Measurements from ENCODE around the gene ZBTB43.
"Not testable (repeated sequence)": the region's sequence is repeated elsewhere in the genome, so short reads cannot be mapped to it uniquely, and the experiment has no call there.

ZBTB43 gene

DNA sequence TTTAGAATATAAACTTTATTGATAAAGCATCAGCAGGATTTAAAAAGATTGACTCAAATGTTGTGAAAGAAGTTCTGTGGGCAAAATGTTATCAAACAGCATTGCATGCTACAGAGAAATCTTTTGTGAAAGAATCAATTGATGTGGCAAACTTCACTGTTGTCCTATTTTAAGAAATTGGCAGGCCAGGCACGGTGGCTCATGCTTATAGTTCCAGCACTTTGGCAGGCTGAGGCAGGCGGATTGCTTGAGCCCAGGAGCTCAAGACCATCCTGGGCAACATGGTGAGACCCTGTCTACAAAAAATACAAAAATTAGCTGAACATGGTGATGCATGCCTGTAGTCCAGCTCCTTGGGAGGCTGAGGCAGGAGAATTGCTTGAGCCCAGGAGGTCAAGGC is 17.4 kb downstream of the ZBTB43 start:
- no peaks in the 10 kb centered on the region for H3K27me3 ChIP-seq (replicated peaks in 2 of 5; ENCODE audit: control insufficient read depth in 4 of 5, insufficient read depth in 5 of 5, low read length in 4 of 5)
- 100% methylated on average over 1 of the region's 2 CpGs for WGBS (ENCODE audit: insufficient coverage)
- POLR2A ChIA-PET, result no interaction called here
- H3K4me3 ChIP-seq (ENCODE audit: control insufficient read depth in 1 of 7, extremely low read depth in 1 of 7, insufficient read depth in 4 of 7, low read depth in 2 of 7, low read length in 6 of 7), result no peak overlapping the region
- no peaks in the 10 kb centered on the region for H3K4me1 ChIP-seq (ENCODE audit: control extremely low read depth in 1 of 4, control insufficient read depth in 4 of 4, insufficient read depth in 4 of 4, low read length in 3 of 4)
- H3K27ac ChIP-seq (ENCODE audit: insufficient read depth in 1 of 2, low read depth in 1 of 2, low read length in 2 of 2, poor library complexity in 1 of 2, severe bottlenecking in 2 of 2), result no peak overlapping the region
- peaks cover 3 to 32% (median 20%) of the 10 kb centered on the region in 5 experiments for H3K9me3 ChIP-seq (ENCODE audit: control extremely low read depth in 1 of 5, control insufficient read depth in 4 of 5, insufficient read depth in 2 of 5, low read depth in 1 of 5, low read length in 4 of 5)
- CTCF ChIA-PET, result no interaction called here
- peaks cover 4 to 46% (median 27%) of the 10 kb centered on the region in 4 experiments for H3K36me3 ChIP-seq (ENCODE audit: control insufficient read depth in 4 of 4, insufficient read depth in 4 of 4, low read length in 3 of 4)
- no peak for DNase-seq

DNA sequence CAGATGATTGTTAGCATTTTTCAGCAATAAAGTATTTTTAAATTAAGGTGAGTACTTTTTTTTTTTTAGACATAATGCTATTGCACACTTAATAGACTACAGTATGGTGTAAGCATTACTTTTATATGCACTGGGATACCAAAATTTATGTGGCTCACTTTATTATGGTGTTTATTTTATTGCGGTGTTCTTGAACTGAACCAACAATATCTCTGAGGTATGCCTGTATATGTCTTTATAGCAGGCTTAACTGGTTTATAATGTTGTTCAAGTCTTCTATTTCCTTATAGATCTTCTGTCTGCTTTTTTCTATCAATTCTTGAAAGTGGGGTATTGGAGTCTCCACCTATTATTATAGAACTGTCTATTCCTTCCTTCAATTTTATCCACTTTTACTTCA is 18.0 kb downstream of the ZBTB43 start:
- Histone ChIP-seq H3K4me1 (ENCODE audit: control extremely low read depth in 1 of 4, control insufficient read depth in 4 of 4, insufficient read depth in 4 of 4, low read length in 3 of 4) (no peaks in the 10 kb centered on the region), H3K9me3 (ENCODE audit: control extremely low read depth in 1 of 5, control insufficient read depth in 4 of 5, insufficient read depth in 2 of 5, low read depth in 1 of 5, low read length in 4 of 5) (peaks cover 3 to 28% (median 19%) of the 10 kb centered on the region in 5 experiments), H3K36me3 (ENCODE audit: control insufficient read depth in 4 of 4, insufficient read depth in 4 of 4, low read length in 3 of 4) (peaks cover 4 to 44% (median 26%) of the 10 kb centered on the region in 4 experiments), H3K27ac (ENCODE audit: insufficient read depth in 1 of 2, low read depth in 1 of 2, low read length in 2 of 2, poor library complexity in 1 of 2, severe bottlenecking in 2 of 2) (no peak overlapping the region), H3K4me3 (ENCODE audit: control insufficient read depth in 1 of 7, extremely low read depth in 1 of 7, insufficient read depth in 4 of 7, low read depth in 2 of 7, low read length in 6 of 7) (no peak overlapping the region), H3K27me3 (replicated peaks in 2 of 5; ENCODE audit: control insufficient read depth in 4 of 5, insufficient read depth in 5 of 5, low read length in 4 of 5) (no peaks in the 10 kb centered on the region)
- no peak for DNase-seq
- no CpG with 5 or more reads among the region's 1 CpG for WGBS (ENCODE audit: insufficient coverage)
- POLR2A ChIA-PET, result no interaction called here
- CTCF ChIA-PET, result no interaction called here

DNA sequence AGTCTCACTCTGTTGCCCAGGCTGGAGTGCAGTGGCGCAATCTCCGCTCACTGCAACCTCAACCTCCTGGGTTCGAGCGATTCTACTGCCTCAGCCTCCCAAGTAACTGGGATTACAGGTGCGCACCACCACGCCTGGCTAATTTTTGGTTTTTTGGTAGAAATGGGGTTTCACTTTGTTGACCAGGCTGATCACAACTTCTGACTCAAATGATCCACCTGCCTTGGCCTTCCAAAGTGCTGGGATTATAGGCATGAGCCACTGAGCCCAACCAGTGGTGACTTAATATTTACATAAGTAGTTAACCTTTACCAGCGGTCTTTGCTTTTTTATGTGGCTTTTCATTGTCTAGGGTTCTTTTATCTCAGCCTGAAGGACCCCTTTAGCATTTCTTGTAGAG is 19.2 kb downstream of the ZBTB43 start:
- H3K36me3 ChIP-seq (ENCODE audit: control insufficient read depth in 4 of 4, insufficient read depth in 4 of 4, low read length in 3 of 4), result peaks cover 4 to 32% (median 21%) of the 10 kb centered on the region in 4 experiments

GRCh38 chr9:126827227-126827626 is 22.4 kb downstream of the ZBTB43 start:
- POLR2A ChIA-PET, result no interaction called here
- H3K36me3 ChIP-seq (ENCODE audit: control insufficient read depth in 4 of 4, insufficient read depth in 4 of 4, low read length in 3 of 4), result peaks cover 2 to 15% (median 8%) of the 10 kb centered on the region in 4 experiments
- WGBS (ENCODE audit: insufficient coverage), result 96% methylated on average over 5 of the region's 7 CpGs
- H3K27ac ChIP-seq (ENCODE audit: insufficient read depth in 1 of 2, low read depth in 1 of 2, low read length in 2 of 2, poor library complexity in 1 of 2, severe bottlenecking in 2 of 2), result no peak overlapping the region
- H3K4me1 ChIP-seq (ENCODE audit: control extremely low read depth in 1 of 4, control insufficient read depth in 4 of 4, insufficient read depth in 4 of 4, low read length in 3 of 4), result no peaks in the 10 kb centered on the region
- DNase-seq, result no peak
- H3K4me3 ChIP-seq (ENCODE audit: control insufficient read depth in 1 of 7, extremely low read depth in 1 of 7, insufficient read depth in 4 of 7, low read depth in 2 of 7, low read length in 6 of 7), result no peak overlapping the region
- no peaks in the 10 kb centered on the region for H3K27me3 ChIP-seq (replicated peaks in 2 of 5; ENCODE audit: control insufficient read depth in 4 of 5, insufficient read depth in 5 of 5, low read length in 4 of 5)
- H3K9me3 ChIP-seq (ENCODE audit: control extremely low read depth in 1 of 5, control insufficient read depth in 4 of 5, insufficient read depth in 2 of 5, low read depth in 1 of 5, low read length in 4 of 5), result no peaks in the 10 kb centered on the region
- CTCF ChIA-PET, result no interaction called here

More for the DNA sequence above, 19.2 kb downstream of the ZBTB43 start:
- peaks cover 3 to 17% (median 12%) of the 10 kb centered on the region in 5 experiments for H3K9me3 ChIP-seq (ENCODE audit: control extremely low read depth in 1 of 5, control insufficient read depth in 4 of 5, insufficient read depth in 2 of 5, low read depth in 1 of 5, low read length in 4 of 5)
- H3K4me1 ChIP-seq (ENCODE audit: control extremely low read depth in 1 of 4, control insufficient read depth in 4 of 4, insufficient read depth in 4 of 4, low read length in 3 of 4); DNase-seq; H3K4me3 ChIP-seq (ENCODE audit: control insufficient read depth in 1 of 7, extremely low read depth in 1 of 7, insufficient read depth in 4 of 7, low read depth in 2 of 7, low read length in 6 of 7); H3K27me3 ChIP-seq (replicated peaks in 2 of 5; ENCODE audit: control insufficient read depth in 4 of 5, insufficient read depth in 5 of 5, low read length in 4 of 5); POLR2A ChIA-PET; H3K27ac ChIP-seq (ENCODE audit: insufficient read depth in 1 of 2, low read depth in 1 of 2, low read length in 2 of 2, poor library complexity in 1 of 2, severe bottlenecking in 2 of 2): not testable (repeated sequence)
- CTCF ChIA-PET, result interaction anchor here (0.6 kb wide), 1 partner anchor 13 kb away, joined by 3 read pairs; no protein-coding TSS in a partner anchor
- 98% methylated on average over 6 of the region's 7 CpGs for WGBS (ENCODE audit: insufficient coverage)

DNA sequence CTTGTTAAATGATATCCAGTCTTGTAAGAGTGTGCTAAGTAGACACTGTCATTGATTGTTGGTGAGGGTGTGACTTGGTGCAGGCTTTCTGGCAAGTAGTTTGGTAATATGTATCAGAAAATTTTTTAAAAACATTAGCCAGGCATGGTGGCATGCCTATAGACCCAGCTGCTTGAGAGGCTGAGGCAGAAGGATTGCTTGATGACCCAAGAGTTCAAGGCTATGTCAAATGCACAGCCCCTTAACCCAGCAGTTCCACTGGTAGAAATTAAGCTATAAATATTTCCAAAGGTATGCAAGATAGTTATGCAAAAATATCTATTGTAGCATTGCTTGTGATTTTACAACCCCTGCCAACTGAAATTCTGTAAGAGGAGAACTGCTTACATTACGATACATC is 24.2 kb downstream of the ZBTB43 start:
- ChIA-PET POLR2A (no interaction called here), CTCF (no interaction called here)
- Histone ChIP-seq H3K9me3 (ENCODE audit: control extremely low read depth in 1 of 5, control insufficient read depth in 4 of 5, insufficient read depth in 2 of 5, low read depth in 1 of 5, low read length in 4 of 5) (no peaks in the 10 kb centered on the region), H3K27me3 (replicated peaks in 2 of 5; ENCODE audit: control insufficient read depth in 4 of 5, insufficient read depth in 5 of 5, low read length in 4 of 5) (no peaks in the 10 kb centered on the region), H3K27ac (ENCODE audit: insufficient read depth in 1 of 2, low read depth in 1 of 2, low read length in 2 of 2, poor library complexity in 1 of 2, severe bottlenecking in 2 of 2) (no peak overlapping the region), H3K4me1 (ENCODE audit: control extremely low read depth in 1 of 4, control insufficient read depth in 4 of 4, insufficient read depth in 4 of 4, low read length in 3 of 4) (no peaks in the 10 kb centered on the region), H3K4me3 (ENCODE audit: control insufficient read depth in 1 of 7, extremely low read depth in 1 of 7, insufficient read depth in 4 of 7, low read depth in 2 of 7, low read length in 6 of 7) (no peak overlapping the region), H3K36me3 (ENCODE audit: control insufficient read depth in 4 of 4, insufficient read depth in 4 of 4, low read length in 3 of 4) (peaks cover 5 to 30% (median 22%) of the 10 kb centered on the region in 4 experiments)
- WGBS (ENCODE audit: insufficient coverage), result no CpG with 5 or more reads among the region's 1 CpG
- no peak for DNase-seq

DNA sequence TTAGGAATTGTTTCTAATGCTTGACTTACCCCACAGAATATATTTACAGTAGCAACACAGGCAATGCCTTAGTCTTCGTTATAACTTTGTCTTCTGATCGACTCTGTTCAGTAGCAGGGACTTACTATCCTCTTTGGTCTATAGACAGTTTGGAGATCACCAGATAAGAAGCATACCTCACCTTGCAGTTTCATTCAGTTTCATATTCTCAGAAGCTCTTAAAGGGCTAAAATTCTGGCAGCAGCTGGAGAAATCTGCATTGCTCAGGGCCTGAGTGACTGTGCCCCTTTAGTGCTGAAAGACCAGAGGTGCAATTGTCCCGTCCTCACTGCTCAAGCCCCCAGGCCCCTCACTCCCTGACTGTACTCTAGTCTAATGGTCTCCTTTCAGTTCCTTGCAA is 26.0 kb downstream of the ZBTB43 start:
- peaks cover 0 to 3% (median 1%) of the 10 kb centered on the region in 4 experiments for H3K4me1 ChIP-seq (ENCODE audit: control extremely low read depth in 1 of 4, control insufficient read depth in 4 of 4, insufficient read depth in 4 of 4, low read length in 3 of 4)
- peaks cover 8 to 35% (median 24%) of the 10 kb centered on the region in 4 experiments for H3K36me3 ChIP-seq (ENCODE audit: control insufficient read depth in 4 of 4, insufficient read depth in 4 of 4, low read length in 3 of 4)
- CTCF ChIA-PET, result no interaction called here
- POLR2A ChIA-PET, result no interaction called here
- H3K9me3 ChIP-seq (ENCODE audit: control extremely low read depth in 1 of 5, control insufficient read depth in 4 of 5, insufficient read depth in 2 of 5, low read depth in 1 of 5, low read length in 4 of 5), result no peaks in the 10 kb centered on the region
- no peak overlapping the region for H3K4me3 ChIP-seq (ENCODE audit: control insufficient read depth in 1 of 7, extremely low read depth in 1 of 7, insufficient read depth in 4 of 7, low read depth in 2 of 7, low read length in 6 of 7)
- DNase-seq, result no peak
- 96% methylated on average over 3 of the region's 3 CpGs for WGBS (ENCODE audit: insufficient coverage)
- H3K27me3 ChIP-seq (replicated peaks in 2 of 5; ENCODE audit: control insufficient read depth in 4 of 5, insufficient read depth in 5 of 5, low read length in 4 of 5), result no peaks in the 10 kb centered on the region
- H3K27ac ChIP-seq (ENCODE audit: insufficient read depth in 1 of 2, low read depth in 1 of 2, low read length in 2 of 2, poor library complexity in 1 of 2, severe bottlenecking in 2 of 2), result no peak overlapping the region

- Histone ChIP-seq H3K27me3 (replicated peaks in 2 of 5; ENCODE audit: control insufficient read depth in 4 of 5, insufficient read depth in 5 of 5, low read length in 4 of 5) (no peaks in the 10 kb centered on the region), H3K9me3 (ENCODE audit: control extremely low read depth in 1 of 5, control insufficient read depth in 4 of 5, insufficient read depth in 2 of 5, low read depth in 1 of 5, low read length in 4 of 5) (no peaks in the 10 kb centered on the region), H3K4me1 (ENCODE audit: control extremely low read depth in 1 of 4, control insufficient read depth in 4 of 4, insufficient read depth in 4 of 4, low read length in 3 of 4) (peaks cover 0 to 10% (median 6%) of the 10 kb centered on the region in 4 experiments), H3K27ac (ENCODE audit: insufficient read depth in 1 of 2, low read depth in 1 of 2, low read length in 2 of 2, poor library complexity in 1 of 2, severe bottlenecking in 2 of 2) (no peak overlapping the region), H3K4me3 (ENCODE audit: control insufficient read depth in 1 of 7, extremely low read depth in 1 of 7, insufficient read depth in 4 of 7, low read depth in 2 of 7, low read length in 6 of 7) (no peak overlapping the region), H3K36me3 (ENCODE audit: control insufficient read depth in 4 of 4, insufficient read depth in 4 of 4, low read length in 3 of 4) (peaks cover 8 to 34% (median 24%) of the 10 kb centered on the region in 4 experiments)
- 99% methylated on average over 7 of the region's 9 CpGs for WGBS (ENCODE audit: insufficient coverage)
- CTCF ChIA-PET, result interaction anchor here (1.5 kb wide), 1 partner anchor 13 kb away, joined by 4 read pairs; no protein-coding TSS in a partner anchor
- POLR2A ChIA-PET, result no interaction called here
- DNase-seq, result no peak
Measured at GRCh38 chr9:126832440-126832839, 27.6 kb downstream of the ZBTB43 start.

Measured in common myeloid progenitor, CD34-positive (primary cell).